WERI-Rb-1 (cell line): ENCODE measurements around the gene CCDC13.

ENCODE experiments used
- DNase-seq: peaks from one replicate; pipeline ENCODE4 v3.0.0-alpha.2; 2020
- H3K27ac ChIP-seq: fragments of 250-450 bp; sonication (Bioruptor Pico); 2 replicates; pipeline ENCODE4 v1.5.1; 2020; ENCODE audit warnings: mild to moderate bottlenecking, moderate library complexity
- H3K27me3 ChIP-seq: fragments of 250-450 bp; sonication (Bioruptor Pico); 2 replicates; pipeline ENCODE4 v1.5.1; 2021; ENCODE audit warnings: mild to moderate bottlenecking, low read depth, moderate library complexity; ENCODE audit not compliant: insufficient read depth, severe bottlenecking
- H3K36me3 ChIP-seq: fragments of 250-450 bp; sonication (Bioruptor Pico); 2 replicates; pipeline ENCODE4 v1.5.1; 2020; ENCODE audit warnings: mild to moderate bottlenecking, moderate library complexity
- H3K4me3 ChIP-seq: 2 replicates; pipeline ENCODE4 v1.5.1; 2011; ENCODE audit warnings: low read depth, mild to moderate bottlenecking, control low read depth, low read length
- H3K9me3 ChIP-seq: fragments of 250-450 bp; sonication (Bioruptor Pico); 2 replicates; pipeline ENCODE4 v1.5.1; 2021; ENCODE audit warnings: mild to moderate bottlenecking, moderate library complexity; ENCODE audit not compliant: severe bottlenecking
- TF ChIP-seq, protein P1 (sequence below): IDR thresholded peaks from 2 replicates; pipeline ENCODE4 v1.5.1; 2011; ENCODE audit warnings: low read depth, mild to moderate bottlenecking, control low read depth, inconsistent platforms, low read length

CCDC13 gene

DNA sequence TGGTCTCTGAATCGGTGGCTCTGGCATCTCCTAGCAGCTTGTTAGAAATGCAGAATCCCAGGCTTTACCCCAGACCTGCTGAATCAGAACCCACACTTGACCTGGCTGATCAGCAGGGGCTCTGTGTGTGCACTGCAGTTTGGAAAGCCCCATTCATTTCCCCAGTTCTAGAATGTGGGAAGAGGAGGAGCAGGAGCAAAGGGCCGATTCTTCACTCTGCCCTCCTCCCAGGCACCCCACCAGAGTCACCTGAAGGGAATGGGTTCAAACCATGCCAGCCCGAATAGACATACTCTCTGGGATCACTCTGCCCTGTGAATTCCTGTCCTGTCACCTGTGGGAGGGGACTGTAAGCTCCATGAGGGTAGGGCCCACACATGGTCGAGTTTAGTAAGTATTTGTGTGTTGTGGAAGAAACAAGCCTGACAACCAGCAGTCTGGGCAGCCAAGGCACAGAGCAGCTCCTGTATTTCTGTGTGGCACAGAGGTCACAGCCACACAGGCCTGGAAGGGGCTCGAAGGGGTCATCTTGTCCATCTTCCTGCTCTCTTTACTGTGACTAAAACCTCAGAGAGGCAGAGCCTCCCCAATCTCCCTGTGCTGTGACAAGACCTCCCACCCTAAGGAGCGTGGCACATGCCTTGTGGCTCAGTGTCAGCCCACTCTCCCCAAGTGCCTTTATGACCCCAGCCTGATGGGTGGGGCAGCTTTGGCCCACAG lies 41.4 kb downstream of the CCDC13 start:
- H3K27me3 ChIP-seq = no peaks in the 10 kb centered on the region
- no peak overlapping the region for H3K27ac ChIP-seq
- TF ChIP-seq, protein P1, sequence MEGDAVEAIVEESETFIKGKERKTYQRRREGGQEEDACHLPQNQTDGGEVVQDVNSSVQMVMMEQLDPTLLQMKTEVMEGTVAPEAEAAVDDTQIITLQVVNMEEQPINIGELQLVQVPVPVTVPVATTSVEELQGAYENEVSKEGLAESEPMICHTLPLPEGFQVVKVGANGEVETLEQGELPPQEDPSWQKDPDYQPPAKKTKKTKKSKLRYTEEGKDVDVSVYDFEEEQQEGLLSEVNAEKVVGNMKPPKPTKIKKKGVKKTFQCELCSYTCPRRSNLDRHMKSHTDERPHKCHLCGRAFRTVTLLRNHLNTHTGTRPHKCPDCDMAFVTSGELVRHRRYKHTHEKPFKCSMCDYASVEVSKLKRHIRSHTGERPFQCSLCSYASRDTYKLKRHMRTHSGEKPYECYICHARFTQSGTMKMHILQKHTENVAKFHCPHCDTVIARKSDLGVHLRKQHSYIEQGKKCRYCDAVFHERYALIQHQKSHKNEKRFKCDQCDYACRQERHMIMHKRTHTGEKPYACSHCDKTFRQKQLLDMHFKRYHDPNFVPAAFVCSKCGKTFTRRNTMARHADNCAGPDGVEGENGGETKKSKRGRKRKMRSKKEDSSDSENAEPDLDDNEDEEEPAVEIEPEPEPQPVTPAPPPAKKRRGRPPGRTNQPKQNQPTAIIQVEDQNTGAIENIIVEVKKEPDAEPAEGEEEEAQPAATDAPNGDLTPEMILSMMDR = no peak
- no peak overlapping the region for H3K4me3 ChIP-seq
- no peaks in the 10 kb centered on the region for H3K36me3 ChIP-seq
- H3K9me3 ChIP-seq = peaks cover 4% of the 10 kb centered on the region
- DNase-seq = no peak

- Histone ChIP-seq H3K36me3 (no peaks in the 10 kb centered on the region), H3K4me3 (no peak overlapping the region), H3K9me3 (peaks cover 4% of the 10 kb centered on the region), H3K27me3 (no peaks in the 10 kb centered on the region), H3K27ac (no peak overlapping the region)
- TF ChIP-seq, protein P1 = no peak
- DNase-seq = no peak
These were observed 42.2 kb downstream of the CCDC13 start for GRCh38 chr3:42730706-42731420.

- no peak overlapping the region for H3K27ac ChIP-seq
- peaks cover 4% of the 10 kb centered on the region for H3K9me3 ChIP-seq
- H3K36me3 ChIP-seq = no peaks in the 10 kb centered on the region
- no peak overlapping the region for H3K4me3 ChIP-seq
- no peak for DNase-seq
- H3K27me3 ChIP-seq = no peaks in the 10 kb centered on the region
- TF ChIP-seq, protein P1 = no peak
These were observed 42.8 kb downstream of the CCDC13 start for GRCh38 chr3:42730294-42730693.

DNA sequence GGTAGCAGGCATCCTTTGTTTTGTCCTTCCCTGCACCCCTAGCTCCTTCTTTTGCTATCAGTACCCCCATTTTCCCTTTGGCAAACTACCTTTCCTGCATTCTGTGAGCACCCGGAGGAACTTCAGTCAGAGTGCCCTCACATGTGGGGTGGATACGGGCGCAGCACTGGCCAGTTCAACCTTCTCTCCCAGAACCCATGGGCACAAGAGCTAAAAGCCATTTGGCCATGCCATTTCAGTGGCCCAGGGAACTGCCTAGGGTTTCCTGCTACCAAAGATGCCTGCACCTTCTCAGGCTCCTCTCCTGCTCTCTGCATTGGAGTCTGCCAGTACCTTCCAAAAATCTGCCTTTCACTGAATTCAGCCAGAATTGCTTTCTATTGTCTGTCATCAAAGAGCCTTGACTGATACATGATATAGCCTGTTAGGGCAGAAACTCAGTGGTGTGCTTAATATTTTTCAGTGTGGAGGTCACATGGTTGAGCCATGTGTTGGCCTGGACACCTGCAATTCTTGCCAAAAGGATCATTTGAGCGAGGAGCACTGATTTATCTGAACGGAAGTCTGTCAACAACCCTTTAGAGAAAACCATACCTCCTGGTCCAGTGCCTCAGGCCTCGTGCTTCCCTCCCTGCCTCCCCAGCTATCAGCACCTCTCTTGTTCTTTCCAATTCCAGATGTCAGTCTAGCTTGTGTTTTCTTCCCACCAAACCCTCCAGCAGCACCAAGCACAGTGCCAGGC lies 43.5 kb downstream of the CCDC13 start:
- DNase-seq = no peak
- TF ChIP-seq, protein P1 = no peak
- Histone ChIP-seq H3K36me3 (no peaks in the 10 kb centered on the region), H3K9me3 (peaks cover 4% of the 10 kb centered on the region), H3K4me3 (no peak overlapping the region), H3K27me3 (no peaks in the 10 kb centered on the region), H3K27ac (no peak overlapping the region)

DNA sequence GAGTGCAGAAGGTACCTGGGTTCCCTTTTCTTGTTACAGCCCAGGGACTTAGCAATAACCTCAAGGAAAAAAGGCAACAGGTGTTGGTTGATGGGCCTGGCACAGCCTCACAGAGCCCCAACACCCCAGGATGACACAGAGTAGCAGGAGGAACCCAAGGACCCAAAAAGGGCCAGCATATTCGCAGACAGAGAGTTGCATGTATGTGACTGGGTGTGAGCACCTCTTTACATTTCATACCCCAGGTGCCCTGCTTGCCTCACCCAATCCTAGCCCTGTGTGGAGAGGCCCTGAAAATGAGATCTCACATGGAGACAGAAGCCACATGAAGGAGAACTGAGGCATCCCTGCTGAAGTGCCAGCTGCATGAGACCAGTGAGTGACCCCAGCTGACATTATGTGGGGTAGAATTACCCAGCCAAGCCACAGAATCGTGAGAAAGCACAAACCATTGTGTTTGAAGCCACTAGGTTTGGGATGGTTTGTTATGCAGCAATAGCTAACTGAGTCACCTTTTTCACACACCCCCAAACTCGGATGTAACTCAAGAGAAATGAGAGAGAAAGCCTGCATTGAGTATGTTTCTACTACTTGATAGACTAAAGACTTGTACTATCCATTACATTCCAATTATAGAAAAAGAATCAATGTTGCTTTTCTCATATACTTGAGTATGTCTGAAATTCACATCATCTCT lies 44.2 kb downstream of the CCDC13 start:
- TF ChIP-seq, protein P1 = no peak
- no peak overlapping the region for H3K4me3 ChIP-seq
- no peak for DNase-seq
- no peak overlapping the region for H3K27ac ChIP-seq
- H3K9me3 ChIP-seq = peaks cover 4% of the 10 kb centered on the region
- H3K27me3 ChIP-seq = no peaks in the 10 kb centered on the region
- no peaks in the 10 kb centered on the region for H3K36me3 ChIP-seq
